Activated CD8-positive, alpha-beta memory T cell treated with anti-CD3 and anti-CD28 coated beads for 48 hours (primary cell): ENCODE results near the gene AMTN.
"Not testable (repeated sequence)": the region's sequence is repeated elsewhere in the genome, so short reads cannot be mapped to it uniquely, and the experiment has no call there.

Experiments
- DNase-seq, 3 experiments: peaks; one replicate each; pipeline ENCODE4 v3.0.0-alpha.2; 2020; ENCODE audit warnings: low read depth in 2 of 3, low spot score in 2 of 3

Gene AMTN

GRCh38 chr4:70518269-70518668 is at the start of gene AMTN:
Gene AMTN (plus strand): TSS chr4:70518569. CDS start chr4:70518778, 209 bp downstream.
- DNase-seq = no peak

DNA sequence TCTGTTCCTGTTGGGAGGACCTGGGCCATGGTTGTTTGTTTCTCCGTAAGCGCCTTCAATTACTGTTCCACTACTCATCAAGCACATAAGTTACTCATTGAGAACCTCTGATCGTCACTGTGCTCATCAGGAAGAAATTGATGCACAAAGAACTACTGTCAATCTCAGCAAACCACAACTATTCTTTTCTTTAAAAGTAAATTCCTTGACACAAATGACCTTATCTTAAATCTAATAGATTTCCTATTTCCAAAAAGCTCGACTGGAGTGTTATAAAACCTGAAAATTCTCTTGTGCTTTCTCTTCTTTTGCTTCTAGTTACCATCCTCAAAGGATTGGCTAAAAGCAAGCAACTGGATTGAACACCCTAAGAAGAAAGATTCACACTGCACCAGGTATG is 46.5 kb upstream of the AMTN start, which contains the start of gene MUC7:
Gene MUC7, plus strand, starts transcription at position 301 of the 400 bp plus-strand sequence. CDS start 1,825 bp downstream, outside the sequence.
- no peak for DNase-seq

- DNase-seq = no peak
Observed at GRCh38 chr4:70473679-70474078, 44.7 kb upstream of the AMTN start.

GRCh38 chr4:70488748-70489147 is 29.6 kb upstream of the AMTN start:
- DNase-seq = no peak

DNA sequence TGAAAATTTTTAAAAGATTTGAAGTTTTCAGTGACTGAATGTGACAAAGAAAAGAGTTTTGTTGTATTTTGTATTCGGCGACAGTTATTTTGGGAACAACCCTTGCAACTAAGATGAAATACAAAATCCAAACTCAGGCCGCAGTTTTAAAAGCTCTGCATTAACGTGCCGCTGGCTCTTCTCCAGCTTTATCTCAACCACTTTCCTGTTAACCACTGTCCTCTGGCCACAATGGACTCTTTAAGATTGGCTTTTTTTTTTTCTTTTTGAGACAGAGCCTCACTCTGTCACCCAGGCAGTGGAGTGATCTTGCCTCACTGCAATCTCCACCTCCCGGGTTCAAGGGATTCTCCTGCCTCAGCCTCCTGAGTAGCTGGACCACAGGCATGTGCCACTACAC is 22.1 kb upstream of the AMTN start:
- DNase-seq = no peak

DNA sequence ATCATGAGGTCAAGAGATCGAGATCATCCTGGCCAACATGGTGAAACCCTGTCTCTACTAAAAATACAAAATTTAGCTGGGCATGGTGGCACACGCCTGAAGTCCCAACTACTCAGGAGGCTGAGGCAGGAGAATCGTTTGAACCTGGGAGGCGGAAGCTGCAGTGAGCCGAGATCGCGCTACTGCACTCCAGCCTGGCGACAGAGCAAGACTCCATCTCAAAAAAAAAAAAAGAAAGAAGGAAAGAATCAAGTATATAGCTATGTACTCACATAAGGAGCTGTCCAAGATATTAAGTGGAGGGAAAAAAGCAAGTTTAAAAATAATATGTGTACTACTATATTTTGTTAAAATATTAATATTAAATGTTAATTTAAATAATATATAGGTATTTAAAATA is 16.5 kb upstream of the AMTN start:
- not testable (repeated sequence) for DNase-seq

GRCh38 chr4:70504733-70505132 is 13.6 kb upstream of the AMTN start:
- no peak for DNase-seq

- DNase-seq = peak in 2 of 3 experiments; percentile 5 to 12
Observed at GRCh38 chr4:70505151-70505748, 13.1 kb upstream of the AMTN start.

DNA sequence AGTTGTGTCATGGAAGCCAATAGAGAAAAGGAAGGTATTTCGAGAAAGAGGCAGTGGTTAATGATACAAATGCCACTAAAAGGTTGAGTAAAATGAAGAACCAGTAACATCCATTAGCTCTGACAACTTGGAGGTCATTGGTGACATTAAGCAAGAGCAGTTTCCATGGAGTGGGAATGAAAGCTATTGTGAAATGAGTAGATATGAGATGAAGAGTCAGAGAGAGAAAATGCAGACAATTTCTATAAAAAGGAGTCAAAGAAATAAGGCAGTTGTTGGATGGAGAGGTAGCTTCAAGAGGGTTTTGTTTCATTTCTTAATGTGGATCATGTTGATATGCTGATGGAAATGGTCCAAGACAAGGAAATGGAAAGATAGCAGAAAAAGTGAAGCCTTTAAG is 9.6 kb upstream of the AMTN start:
- DNase-seq = no peak

- DNase-seq = no peak
Observed at GRCh38 chr4:70511365-70511764, 7.0 kb upstream of the AMTN start.

DNA sequence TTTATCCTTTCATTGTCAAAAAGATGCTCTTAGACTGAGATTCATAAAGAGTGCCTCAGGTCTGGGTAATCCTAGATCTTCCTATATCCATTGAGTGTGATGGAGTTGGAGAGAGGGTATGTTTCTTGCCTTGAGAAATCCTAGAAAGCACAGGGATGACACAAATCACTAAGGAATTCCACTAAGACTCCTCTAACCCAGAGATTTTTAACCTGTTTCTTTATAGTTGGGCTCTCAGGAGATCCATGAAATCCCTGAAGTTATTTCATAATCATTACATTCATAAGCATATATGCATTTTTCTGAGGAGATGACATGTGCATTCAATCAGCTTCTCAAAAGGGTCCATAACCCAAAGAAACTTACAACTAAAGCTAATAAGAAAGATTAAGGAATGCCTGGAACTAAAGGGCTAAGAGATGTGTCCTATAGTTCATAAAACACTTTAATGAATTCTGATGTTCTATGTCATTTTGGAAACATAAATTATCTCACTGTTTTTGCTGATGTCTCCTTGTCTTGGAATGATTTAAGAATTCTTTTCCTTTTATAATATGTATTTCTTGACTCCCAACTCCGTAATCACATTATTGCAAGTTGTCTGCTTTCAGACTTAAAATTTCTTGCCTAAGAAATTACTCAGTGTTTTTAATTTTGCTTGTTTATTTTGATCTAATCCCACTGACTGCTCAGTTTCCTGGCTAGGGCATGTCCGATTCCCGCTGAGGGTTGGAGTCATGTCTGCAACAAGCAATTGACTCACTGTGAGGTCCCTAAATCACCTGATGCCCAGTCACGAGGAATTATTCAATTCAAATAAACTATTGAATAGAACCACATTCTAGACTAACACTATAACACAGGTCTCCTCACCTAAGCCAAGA is 2.8 kb upstream of the AMTN start:
- no peak for DNase-seq

GRCh38 chr4:70518716-70519115 is 347 bp downstream of the AMTN start:
- DNase-seq = no peak

GRCh38 chr4:70522626-70523025 is 4.3 kb downstream of the AMTN start:
- no peak for DNase-seq

- DNase-seq = no peak
Observed at GRCh38 chr4:70530997-70531396, 12.6 kb downstream of the AMTN start.

DNA sequence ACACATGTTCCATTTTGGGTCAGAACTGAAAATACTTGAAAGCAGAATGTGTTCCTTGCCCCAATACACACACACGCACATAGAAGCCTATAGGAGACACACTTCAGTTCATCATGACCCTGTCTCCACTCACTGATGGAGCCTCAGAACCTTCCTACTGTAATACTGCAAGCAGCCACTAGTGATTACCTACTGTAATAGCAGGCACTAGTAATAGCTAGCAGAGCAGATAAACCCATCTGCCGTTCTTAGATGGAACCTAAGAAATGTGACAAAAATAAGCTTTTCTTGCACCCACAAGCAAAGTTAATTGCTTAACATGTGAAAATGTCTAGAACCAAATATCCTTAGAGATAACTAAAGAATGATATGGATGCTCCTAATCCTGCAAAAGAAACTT is 13.6 kb downstream of the AMTN start:
- no peak for DNase-seq

DNA sequence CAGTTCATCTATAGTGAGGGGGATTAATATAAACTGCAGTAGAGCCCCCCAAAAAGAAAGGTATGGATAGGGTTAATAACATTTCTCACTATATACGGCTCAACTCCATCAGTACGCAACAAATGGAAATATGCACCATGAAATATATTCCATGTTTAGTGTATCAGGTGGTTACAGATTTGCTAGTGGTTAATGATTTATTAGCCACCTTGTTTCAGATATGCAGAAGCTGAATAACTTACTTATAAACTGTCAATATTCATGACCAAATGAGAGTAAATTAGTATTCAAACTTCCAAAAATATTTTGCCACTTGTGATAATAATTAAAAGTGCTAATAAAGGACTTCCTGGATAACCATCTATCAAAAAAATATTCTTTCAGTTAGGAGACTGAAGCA is 14.8 kb downstream of the AMTN start:
- no peak for DNase-seq

DNA sequence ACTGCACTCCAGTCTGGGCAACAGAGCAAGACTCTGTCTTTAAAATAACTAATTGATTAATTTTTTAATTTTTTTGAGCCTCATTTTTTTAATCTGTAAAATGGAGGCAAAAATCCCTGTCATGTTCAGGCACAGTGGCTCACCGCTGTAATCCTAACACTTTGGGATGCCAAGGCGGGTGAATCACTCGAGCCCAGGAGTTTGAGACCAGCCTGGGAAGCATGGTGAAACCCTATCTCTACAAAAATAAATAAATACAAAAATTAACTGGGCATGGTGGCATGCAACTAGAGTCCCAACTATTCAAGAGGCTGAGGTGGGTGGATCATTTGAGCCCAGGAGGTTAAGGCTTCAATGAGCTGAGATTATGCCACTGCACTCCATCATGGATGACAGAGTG is 15.4 kb downstream of the AMTN start:
- DNase-seq = no peak

- not testable (repeated sequence) for DNase-seq
Observed at GRCh38 chr4:70534886-70535285, 16.5 kb downstream of the AMTN start.

GRCh38 chr4:70538869-70539268 is 20.5 kb downstream of the AMTN start:
- DNase-seq = no peak

DNA sequence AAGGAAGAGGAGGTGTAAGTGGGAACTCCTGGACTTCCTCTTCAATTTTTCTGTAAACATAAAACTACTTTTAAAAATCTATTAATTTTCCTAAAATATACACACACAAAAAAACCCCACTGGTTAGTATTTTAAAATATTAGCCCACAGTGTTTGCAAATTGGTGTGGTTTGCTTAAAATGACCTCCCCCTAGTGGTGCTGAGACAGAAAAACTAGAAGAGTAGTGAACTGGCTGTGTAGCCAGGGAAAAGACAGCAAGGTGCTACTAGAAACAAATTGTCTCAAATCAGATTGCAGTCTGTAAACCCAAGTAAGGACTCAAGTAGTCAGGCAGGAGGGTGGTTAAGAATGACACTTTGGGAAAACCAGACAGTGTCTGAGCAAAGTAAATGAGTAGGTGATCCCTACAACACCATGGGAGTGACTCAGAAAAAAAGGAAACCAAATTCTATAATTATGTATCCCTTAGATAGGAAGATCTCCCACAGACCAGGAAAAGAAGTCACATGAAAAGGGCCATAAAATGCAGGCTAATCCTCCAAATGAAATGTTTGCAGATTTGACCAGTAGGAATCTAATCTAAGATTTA is 26.0 kb downstream of the AMTN start:
- no peak for DNase-seq

GRCh38 chr4:70556856-70557255 is 38.5 kb downstream of the AMTN start:
- no peak for DNase-seq

GRCh38 chr4:70559211-70559830 is 41.0 kb downstream of the AMTN start:
- no peak for DNase-seq
